Upper lobe of right lung (tissue), 1 donor: Measurements from ENCODE around the gene ST8SIA4. TPM values are rescaled to one million over a fixed set of nuclear protein-coding genes. Genes with fewer than 3 reads are reported as not detected.

ENCODE experiments used
- ATAC-seq: fragments of 200-7000 bp; cut with Tn5 transposase; one replicate; pipeline ENCODE4 v1.9.1; 2020; ENCODE audit warnings: mild to moderate bottlenecking, moderate library complexity
- DNase-seq: peaks from one replicate; pipeline ENCODE4 v3.0.0-alpha.2; 2020
- H3K27ac ChIP-seq: fragments of 200-600 bp; one replicate; pipeline ENCODE4 v1.8.0; 2022
- H3K27me3 ChIP-seq: fragments of 200-600 bp; one replicate; pipeline ENCODE4 v1.8.0; 2022; ENCODE audit warnings: mild to moderate bottlenecking
- H3K36me3 ChIP-seq: fragments of 200-600 bp; one replicate; pipeline ENCODE4 v1.8.0; 2022
- H3K4me1 ChIP-seq: fragments of 200-600 bp; one replicate; pipeline ENCODE4 v1.8.0; 2022
- H3K4me3 ChIP-seq: fragments of 200-600 bp; one replicate; pipeline ENCODE4 v1.8.0; 2022; ENCODE audit warnings: mild to moderate bottlenecking
- H3K9me3 ChIP-seq: fragments of 200-600 bp; one replicate; pipeline ENCODE4 v1.8.0; 2022
- CTCF ChIP-seq: fragments of 200-600 bp; IDR thresholded peaks from one replicate; pipeline ENCODE4 v1.8.0; 2022; ENCODE audit warnings: antibody characterized with exemption
- intact Hi-C: fragments of 100-400 bp; cut with DNase I; formaldehyde crosslinking; loops from one replicate; pipeline ENCODE4 v1.11.0; 2022
- long read RNA-seq: library from polyadenylated mRNA; unstranded; transcript quantifications from one replicate; pipeline ENCODE4 v2.0.0, GENCODE V29; 2021
- total RNA-seq: library from RNA; stranded (reverse); fragmentation: NEBNext Ultra II Directional; extraction: Animal tissue kit (Norgen Biotek cat#: 25700); gene quantifications from one replicate; pipeline ENCODE4 v1.2.1, GENCODE V29; 2021
- donor health status: DM: no; HTN: yes; CAD: no; lungs with severe emphysema.

The ST8SIA4 gene
- total RNA-seq: 17.8 TPM
- long read RNA-seq, full-length matches to known transcripts: 22 of 32 reads
- long read RNA-seq, partial matches to known transcripts: 3 of 32 reads
- long read RNA-seq, other reads (novel, unspliced or antisense): 7 of 32 reads

DNA sequence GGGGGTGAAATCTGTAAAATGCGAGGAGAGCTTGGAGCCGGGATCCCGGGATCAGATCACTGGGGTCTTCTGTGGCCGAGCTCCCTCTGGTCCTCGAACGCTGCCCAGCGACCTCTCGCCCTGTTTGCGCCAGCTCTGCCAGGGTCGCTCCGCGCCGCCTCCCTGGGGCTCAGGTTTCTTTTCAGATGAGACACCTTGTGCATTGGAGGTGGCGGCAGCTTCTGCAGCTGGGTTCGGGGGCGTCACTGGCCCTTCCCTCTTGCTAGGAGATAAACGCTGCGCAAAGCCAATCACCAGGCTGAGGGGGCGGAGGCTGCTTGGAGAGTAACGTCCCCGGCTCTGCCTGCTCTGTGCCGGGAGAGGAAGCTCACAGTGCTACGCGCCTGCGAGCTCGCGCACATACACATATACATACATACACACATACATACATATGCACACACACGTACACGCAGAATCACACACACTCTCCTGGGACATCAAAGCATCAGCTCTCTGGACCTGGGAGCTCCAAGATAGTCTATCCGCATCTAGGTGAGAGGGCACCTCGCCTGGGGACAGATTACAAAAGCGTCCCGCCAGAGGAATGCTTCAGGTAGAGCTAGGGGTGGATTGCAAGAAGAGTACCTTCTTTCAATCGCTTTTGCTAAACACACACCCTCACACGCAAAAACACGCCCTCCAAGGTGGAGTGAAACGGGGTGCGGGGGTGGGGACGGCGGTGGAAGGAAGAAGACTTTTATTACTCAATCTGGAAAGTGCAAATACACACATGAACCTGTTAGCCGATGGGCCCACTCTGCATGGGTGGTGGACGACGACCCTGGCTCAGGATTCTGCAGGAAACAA lies at the start of gene ST8SIA4:
TSS of gene ST8SIA4 (minus strand) at position 244 of the 849 bp plus-strand sequence. CDS start 327 bp downstream, outside the sequence.
- H3K9me3 ChIP-seq: no peaks in the 10 kb centered on the region
- TF ChIP-seq CTCF: no peak
- H3K36me3 ChIP-seq: no peaks in the 10 kb centered on the region
- H3K27ac ChIP-seq: peak within 1 kb of the TSS; percentile 88
- intact Hi-C loops: no loop called here
- ATAC-seq (peak; percentile 87), DNase-seq (peak; percentile 91)
- H3K4me1 ChIP-seq: peaks cover 5% of the 10 kb centered on the region
- H3K4me3 ChIP-seq: peak within 1 kb of the TSS; percentile 55
- H3K27me3 ChIP-seq: no peaks in the 10 kb centered on the region

GRCh38 chr5:100950985-100951384 lies 47.9 kb upstream of the ST8SIA4 start:
- ATAC-seq (peak; percentile 51), DNase-seq (no peak)
- no peak overlapping the region for H3K4me3 ChIP-seq
- peaks cover 6% of the 10 kb centered on the region for H3K9me3 ChIP-seq
- H3K27ac ChIP-seq: no peak overlapping the region
- H3K4me1 ChIP-seq: no peaks in the 10 kb centered on the region
- H3K27me3 ChIP-seq: no peaks in the 10 kb centered on the region
- TF ChIP-seq CTCF: no peak
- no peaks in the 10 kb centered on the region for H3K36me3 ChIP-seq
- intact Hi-C loops: no loop called here

DNA sequence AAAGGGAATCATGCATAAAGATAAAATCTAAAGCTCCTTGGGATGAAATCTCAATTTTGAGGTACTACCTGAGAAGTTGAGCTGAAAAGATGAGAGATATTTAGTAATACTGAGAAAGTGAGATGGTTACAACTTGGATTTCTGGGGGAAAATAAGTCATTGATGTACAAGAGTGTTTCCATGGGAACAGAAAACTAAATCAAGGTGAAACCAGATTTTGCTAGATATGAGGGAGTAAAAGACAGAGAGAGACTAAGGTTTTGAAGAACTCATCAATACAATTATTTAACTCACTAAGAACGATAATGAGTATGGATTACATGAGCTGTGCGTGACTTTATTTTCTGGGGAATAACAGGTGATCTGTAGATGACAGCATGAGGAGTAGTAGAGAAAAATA lies 10.2 kb upstream of the ST8SIA4 start:
- H3K9me3 ChIP-seq: no peaks in the 10 kb centered on the region
- ATAC-seq: no peak
- no peaks in the 10 kb centered on the region for H3K4me1 ChIP-seq

GRCh38 chr5:100909034-100909433 lies 6.0 kb upstream of the ST8SIA4 start:
- H3K27me3 ChIP-seq: no peaks in the 10 kb centered on the region
- no peak for TF ChIP-seq CTCF
- no peak overlapping the region for H3K4me3 ChIP-seq
- no peaks in the 10 kb centered on the region for H3K36me3 ChIP-seq
- intact Hi-C loops: no loop called here
- no peak overlapping the region for H3K27ac ChIP-seq
- H3K9me3 ChIP-seq: no peaks in the 10 kb centered on the region
- ATAC-seq: no peak
- peaks cover under 1% of the 10 kb centered on the region for H3K4me1 ChIP-seq
- no peak for DNase-seq

More for the DNA sequence above, 10.2 kb upstream of the ST8SIA4 start:
- intact Hi-C loops: no loop called here
- Histone ChIP-seq H3K36me3 (no peaks in the 10 kb centered on the region), H3K4me3 (no peak overlapping the region), H3K27ac (no peak overlapping the region), H3K27me3 (no peaks in the 10 kb centered on the region)
- no peak for TF ChIP-seq CTCF
- no peak for DNase-seq

DNA sequence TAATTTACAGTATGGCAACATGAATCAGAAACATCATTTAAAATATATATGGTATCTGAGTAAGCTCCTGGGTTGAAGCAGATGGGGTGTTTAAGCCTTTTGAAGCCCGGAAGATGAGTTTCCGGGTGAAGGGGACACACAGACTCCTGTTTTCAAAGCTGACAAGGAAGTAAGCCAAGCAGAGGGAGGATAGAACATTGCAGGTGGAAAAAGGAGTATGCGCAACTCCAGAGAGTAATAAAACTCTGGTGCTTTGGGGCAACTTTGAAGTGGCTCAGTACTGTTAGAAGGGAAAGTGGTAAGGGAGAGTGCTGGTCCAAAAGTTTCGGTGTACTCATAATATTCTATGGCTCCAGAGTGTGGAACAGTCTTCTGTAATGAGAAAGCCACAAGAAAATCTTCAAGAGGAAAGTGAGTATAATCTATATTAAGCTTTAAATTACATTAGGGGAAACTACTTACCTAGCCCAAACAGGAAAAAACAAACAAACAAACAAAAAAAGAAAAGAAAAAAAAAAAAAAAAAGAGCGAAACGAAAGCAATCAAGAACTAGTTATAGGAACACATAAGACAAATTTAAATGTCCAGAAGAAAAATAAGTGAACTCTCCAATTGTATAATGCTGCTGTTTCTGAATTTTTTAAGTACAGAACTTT lies 2.3 kb upstream of the ST8SIA4 start:
- H3K4me1 ChIP-seq: peaks cover 5% of the 10 kb centered on the region
- ATAC-seq (no peak), DNase-seq (no peak)
- TF ChIP-seq CTCF: no peak
- no peaks in the 10 kb centered on the region for H3K9me3 ChIP-seq
- intact Hi-C loops: no loop called here
- no peaks in the 10 kb centered on the region for H3K27me3 ChIP-seq
- no peak overlapping the region for H3K27ac ChIP-seq
- H3K4me3 ChIP-seq: no peak overlapping the region
- no peaks in the 10 kb centered on the region for H3K36me3 ChIP-seq
